MM.1S (cell line): ENCODE data around the gene ARRDC3.

ENCODE experiments used
- DNase-seq: peaks from one replicate; pipeline ENCODE4 v3.0.0-alpha.2; 2015
- H2AFZ ChIP-seq: fragments of 300-600 bp; sonication (generic); 2 replicates; pipeline ENCODE4 v1.6.0; 2016; ENCODE audit warnings: antibody characterized with exemption, low read length
- H3F3A ChIP-seq: fragments of 300-600 bp; sonication (generic); 2 replicates; pipeline ENCODE4 v1.6.1; 2016; ENCODE audit warnings: mild to moderate bottlenecking, antibody characterized with exemption, low read length, moderate library complexity, mixed read lengths; ENCODE audit not compliant: insufficient read depth
- H3K27ac ChIP-seq: fragments of 300-600 bp; sonication (generic); 2 replicates; pipeline ENCODE4 v1.5.1; 2016; ENCODE audit warnings: mild to moderate bottlenecking, low read length
- H3K27me3 ChIP-seq: fragments of 300-600 bp; sonication (generic); replicated peaks from 2 replicates; pipeline ENCODE4 v1.6.0; 2016; ENCODE audit warnings: low read length; ENCODE audit not compliant: insufficient read depth
- H3K36me3 ChIP-seq: fragments of 300-600 bp; sonication (generic); replicated peaks from 2 replicates; pipeline ENCODE4 v1.6.1; 2016; ENCODE audit warnings: mild to moderate bottlenecking, low read length, mixed read lengths; ENCODE audit not compliant: insufficient read depth
- H3K4me1 ChIP-seq: fragments of 300-600 bp; sonication (generic); 2 replicates; pipeline ENCODE4 v1.6.1; 2016; ENCODE audit warnings: low read length, mixed read lengths
- H3K4me2 ChIP-seq: fragments of 300-600 bp; sonication (generic); 2 replicates; pipeline ENCODE4 v1.6.0; 2016; ENCODE audit warnings: low read depth, low read length
- H3K4me3 ChIP-seq: fragments of 300-600 bp; sonication (generic); 2 replicates; pipeline ENCODE4 v1.5.1; 2016; ENCODE audit warnings: low read length, mixed read lengths
- H3K79me2 ChIP-seq: fragments of 300-600 bp; sonication (generic); 2 replicates; pipeline ENCODE4 v1.6.1; 2016; ENCODE audit warnings: mixed run types, low read length, mixed read lengths
- H3K9ac ChIP-seq: fragments of 300-600 bp; sonication (generic); 2 replicates; pipeline ENCODE4 v1.6.1; 2016; ENCODE audit warnings: low read length, mixed read lengths
- H3K9me2 ChIP-seq: fragments of 300-600 bp; sonication (generic); replicated peaks from 2 replicates; pipeline ENCODE4 v1.6.1; 2016; ENCODE audit warnings: mild to moderate bottlenecking, low read length, mixed read lengths; ENCODE audit not compliant: insufficient read depth
- H3K9me3 ChIP-seq: fragments of 300-600 bp; sonication (generic); replicated peaks from 2 replicates; pipeline ENCODE4 v1.6.1; 2016; ENCODE audit warnings: mild to moderate bottlenecking, low read length, mixed read lengths; ENCODE audit not compliant: insufficient read depth
- H4K20me1 ChIP-seq: fragments of 300-600 bp; sonication (generic); 2 replicates; pipeline ENCODE4 v1.6.1; 2016; ENCODE audit warnings: mild to moderate bottlenecking, low read length, moderate library complexity, mixed read lengths; ENCODE audit not compliant: insufficient read depth
- EZH2 ChIP-seq: fragments of 300-600 bp; sonication (generic); optimal IDR thresholded peaks from 2 replicates; pipeline ENCODE3; 2017; ENCODE audit warnings: low read depth, mild to moderate bottlenecking, antibody characterized with exemption, low read length, mixed read lengths
- EZH2phosphoT487 ChIP-seq: fragments of 300-600 bp; sonication (generic); IDR thresholded peaks from 2 replicates; pipeline ENCODE4 v1.6.1; 2018; ENCODE audit warnings: antibody characterized with exemption, low read length
- TF ChIP-seq, protein P1 (sequence below): fragments of 300-600 bp; sonication (generic); IDR thresholded peaks from 2 replicates; pipeline ENCODE4 v1.5.1; 2016; ENCODE audit warnings: antibody characterized with exemption, low read length, mixed read lengths

ARRDC3 gene, protein sequence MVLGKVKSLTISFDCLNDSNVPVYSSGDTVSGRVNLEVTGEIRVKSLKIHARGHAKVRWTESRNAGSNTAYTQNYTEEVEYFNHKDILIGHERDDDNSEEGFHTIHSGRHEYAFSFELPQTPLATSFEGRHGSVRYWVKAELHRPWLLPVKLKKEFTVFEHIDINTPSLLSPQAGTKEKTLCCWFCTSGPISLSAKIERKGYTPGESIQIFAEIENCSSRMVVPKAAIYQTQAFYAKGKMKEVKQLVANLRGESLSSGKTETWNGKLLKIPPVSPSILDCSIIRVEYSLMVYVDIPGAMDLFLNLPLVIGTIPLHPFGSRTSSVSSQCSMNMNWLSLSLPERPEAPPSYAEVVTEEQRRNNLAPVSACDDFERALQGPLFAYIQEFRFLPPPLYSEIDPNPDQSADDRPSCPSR

DNA sequence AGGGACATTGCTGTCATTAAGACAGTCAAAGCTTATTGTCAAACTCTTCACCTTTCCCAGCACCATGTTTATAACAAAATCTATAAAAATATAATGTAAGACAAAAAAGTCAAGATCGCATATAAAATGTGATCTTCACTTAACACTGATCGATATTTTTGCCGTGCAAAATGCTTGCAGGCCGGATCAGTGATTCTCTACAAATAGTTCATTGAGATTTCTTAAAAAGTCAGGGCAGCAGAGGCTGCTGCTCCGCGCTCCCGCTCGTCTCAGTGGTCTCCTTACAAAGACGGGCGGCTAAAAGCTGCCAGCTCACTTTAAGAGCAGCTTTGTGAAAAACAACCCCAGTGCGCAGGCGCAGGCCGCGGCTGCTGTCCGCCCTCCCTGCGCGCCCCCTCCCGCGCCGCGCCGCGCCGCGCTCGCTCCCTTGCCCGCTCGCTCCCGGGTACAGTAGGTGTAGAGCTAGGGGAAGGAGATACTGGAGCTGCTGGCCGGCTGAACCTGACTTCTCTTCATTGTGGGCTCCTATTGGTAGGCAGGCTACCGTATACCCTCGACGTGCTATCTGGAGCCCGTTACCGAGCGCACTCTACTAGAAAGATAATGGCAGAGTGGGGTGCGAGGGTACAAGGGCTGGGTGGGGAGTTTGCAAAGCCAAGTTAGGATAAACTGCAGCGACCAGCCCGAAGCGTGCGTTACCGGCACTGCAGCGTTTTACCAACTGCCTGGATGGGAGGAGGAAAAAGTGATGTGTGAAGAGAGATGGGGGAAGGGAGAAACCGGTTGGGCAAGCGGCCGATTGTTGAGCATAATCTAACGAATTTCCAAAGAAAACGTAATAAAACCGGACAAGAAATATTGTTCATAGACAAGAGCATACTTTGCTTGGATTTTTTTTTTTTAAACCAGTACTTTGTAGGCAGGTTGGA lies at the start of gene ARRDC3:
TSS of gene ARRDC3 (minus strand) at position 291 of the 929 bp plus-strand sequence. CDS start at position 66, 225 bp downstream.
- peak; percentile 97 for DNase-seq
- Histone ChIP-seq H3K4me1 (0 out of 2 replicates have a peak, but pooled peaks cover under 1% of the 10 kb centered on the region), H3K4me2 (peak within 1 kb of the TSS; percentile 97), H2AFZ (peak within 1 kb of the TSS; percentile 62), H4K20me1 (no peaks in the 10 kb centered on the region), H3K79me2 (peaks cover 51% of the 10 kb centered on the region), H3K27me3 (no peaks in the 10 kb centered on the region), H3K27ac (peak within 1 kb of the TSS; percentile 98), H3F3A (peaks cover 49% of the 10 kb centered on the region), H3K9me3 (no peaks in the 10 kb centered on the region), H3K4me3 (peak within 1 kb of the TSS; percentile 98), H3K36me3 (no peaks in the 10 kb centered on the region; the same call in 1 of the 2 replicates), H3K9ac (peak within 1 kb of the TSS; percentile 100), H3K9me2 (no peaks in the 10 kb centered on the region)
- TF ChIP-seq, protein P1, sequence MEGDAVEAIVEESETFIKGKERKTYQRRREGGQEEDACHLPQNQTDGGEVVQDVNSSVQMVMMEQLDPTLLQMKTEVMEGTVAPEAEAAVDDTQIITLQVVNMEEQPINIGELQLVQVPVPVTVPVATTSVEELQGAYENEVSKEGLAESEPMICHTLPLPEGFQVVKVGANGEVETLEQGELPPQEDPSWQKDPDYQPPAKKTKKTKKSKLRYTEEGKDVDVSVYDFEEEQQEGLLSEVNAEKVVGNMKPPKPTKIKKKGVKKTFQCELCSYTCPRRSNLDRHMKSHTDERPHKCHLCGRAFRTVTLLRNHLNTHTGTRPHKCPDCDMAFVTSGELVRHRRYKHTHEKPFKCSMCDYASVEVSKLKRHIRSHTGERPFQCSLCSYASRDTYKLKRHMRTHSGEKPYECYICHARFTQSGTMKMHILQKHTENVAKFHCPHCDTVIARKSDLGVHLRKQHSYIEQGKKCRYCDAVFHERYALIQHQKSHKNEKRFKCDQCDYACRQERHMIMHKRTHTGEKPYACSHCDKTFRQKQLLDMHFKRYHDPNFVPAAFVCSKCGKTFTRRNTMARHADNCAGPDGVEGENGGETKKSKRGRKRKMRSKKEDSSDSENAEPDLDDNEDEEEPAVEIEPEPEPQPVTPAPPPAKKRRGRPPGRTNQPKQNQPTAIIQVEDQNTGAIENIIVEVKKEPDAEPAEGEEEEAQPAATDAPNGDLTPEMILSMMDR = no peak
- TF ChIP-seq EZH2 = no peak
- TF ChIP-seq EZH2phosphoT487 = no peak

DNA sequence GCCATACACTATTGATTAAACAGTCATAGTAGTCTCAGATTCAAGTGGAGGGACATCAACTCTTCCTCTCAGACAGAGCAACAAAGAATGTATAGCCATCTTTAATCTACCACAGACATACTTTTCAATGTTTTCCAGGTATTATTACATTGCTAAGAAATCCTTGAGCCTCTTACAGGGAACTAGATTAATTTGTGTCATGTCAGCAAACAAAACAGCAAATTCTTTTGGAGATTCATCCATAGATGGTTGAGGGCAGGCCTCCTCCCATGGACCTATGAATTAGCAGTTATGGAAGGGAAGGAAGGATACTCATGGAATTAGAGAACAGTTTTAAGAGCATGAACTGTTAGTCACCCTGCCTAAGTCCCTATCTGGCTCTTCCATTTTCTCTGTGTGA lies 47.8 kb upstream of the ARRDC3 start:
- no peaks in the 10 kb centered on the region for H4K20me1 ChIP-seq
- H2AFZ ChIP-seq = no peak overlapping the region

DNA sequence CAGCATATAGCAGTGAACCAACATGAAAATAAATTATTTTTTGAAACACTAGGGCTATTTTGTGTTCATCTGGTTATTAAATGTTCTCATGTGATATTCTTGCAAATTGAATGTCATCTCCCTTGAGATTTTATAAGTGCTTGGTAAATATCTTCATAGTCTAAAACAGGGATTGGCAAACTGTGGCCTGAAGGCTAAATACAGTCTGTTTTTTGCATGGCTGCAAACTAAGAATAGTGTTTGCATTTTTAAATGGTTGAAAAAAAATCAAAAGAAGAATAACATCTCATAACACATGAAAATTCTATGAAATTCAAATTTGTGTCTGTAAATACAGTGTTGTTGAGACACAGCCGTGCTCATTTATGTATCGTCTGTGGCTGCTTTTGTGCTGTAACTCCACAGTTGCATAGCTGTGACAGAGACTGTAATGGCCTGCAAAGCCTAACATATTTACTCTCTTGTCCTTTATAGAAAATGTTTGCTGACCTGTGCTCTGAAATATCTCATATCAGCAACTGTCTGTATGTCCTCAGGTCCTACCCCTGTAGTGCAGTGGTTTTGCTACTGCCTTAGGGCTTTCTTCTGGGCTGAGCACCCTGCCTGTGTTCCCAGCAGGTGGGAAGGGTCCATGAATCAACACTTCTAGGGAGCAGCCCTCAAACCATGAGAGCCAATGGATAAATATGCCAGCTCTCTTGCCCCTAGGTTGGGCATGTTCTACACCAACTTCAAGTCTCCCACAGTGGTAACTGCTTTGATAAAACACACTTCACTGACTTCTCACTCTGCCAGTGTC lies 41.7 kb upstream of the ARRDC3 start:
- H4K20me1 ChIP-seq = no peaks in the 10 kb centered on the region
- no peak for TF ChIP-seq EZH2phosphoT487
- TF ChIP-seq, protein P1 = no peak
- no peak for TF ChIP-seq EZH2
- H3K27me3 ChIP-seq = no peaks in the 10 kb centered on the region
- no peaks in the 10 kb centered on the region for H3K36me3 ChIP-seq
- H3K9ac ChIP-seq = no peak overlapping the region
- H3K9me3 ChIP-seq = no peaks in the 10 kb centered on the region
- no peak overlapping the region for H3K4me3 ChIP-seq
- no peak for DNase-seq
- H3K79me2 ChIP-seq = no peaks in the 10 kb centered on the region
- H2AFZ ChIP-seq = no peak overlapping the region
- H3K9me2 ChIP-seq = no peaks in the 10 kb centered on the region
- H3F3A ChIP-seq = no peaks in the 10 kb centered on the region
- no peak overlapping the region for H3K27ac ChIP-seq
- H3K4me1 ChIP-seq = peaks cover 20% of the 10 kb centered on the region
- no peak overlapping the region for H3K4me2 ChIP-seq

More for the DNA sequence above, 47.8 kb upstream of the ARRDC3 start:
- Histone ChIP-seq H3K27ac (no peak overlapping the region), H3K79me2 (no peaks in the 10 kb centered on the region), H3K4me1 (peaks cover 6% of the 10 kb centered on the region; the same call in 1 of the 2 replicates), H3K27me3 (no peaks in the 10 kb centered on the region), H3F3A (no peaks in the 10 kb centered on the region), H3K9me2 (no peaks in the 10 kb centered on the region), H3K4me3 (no peak overlapping the region), H3K4me2 (no peak overlapping the region), H3K36me3 (no peaks in the 10 kb centered on the region), H3K9me3 (no peaks in the 10 kb centered on the region), H3K9ac (no peak overlapping the region)
- no peak for DNase-seq
- no peak for TF ChIP-seq EZH2
- TF ChIP-seq, protein P1 = no peak
